Measurements from ENCODE around the gene CNNM4. TPM values are rescaled to one million over a fixed set of nuclear protein-coding genes. Genes with fewer than 3 reads are reported as not detected.

The CNNM4 gene
- total RNA-seq, 4 donors from 2014 or later, result 66.5 to 134 (median 85.7) TPM

Small RNAs within 50 kb of the gene (small RNA-seq; reads per million reads assigned to genes)
- gene MIR3127, result 1.4 to 5.1 (median 2.8) reads per million in 4 donors

Other genes with a start within 250 kb of the CNNM4 start
- 100 to 1,000 TPM in 1 of 4 donors, 10 to 100 TPM in 2, 1 to 10 TPM in 1; 9.8 to 113 (median 18.1) TPM for gene ARID5A, start 224.2 kb upstream of the CNNM4 start, total RNA-seq
- gene KANSL3, start 122.6 kb upstream of the CNNM4 start, total RNA-seq, result 10 to 100 TPM; 45.6 to 59.9 (median 53.4) TPM
- not detected for gene FER1L5, start 118.1 kb upstream of the CNNM4 start, total RNA-seq
- 10 to 100 TPM; 16.7 to 27.3 (median 19.0) TPM for gene LMAN2L, start 20.8 kb upstream of the CNNM4 start, total RNA-seq
- gene CNNM3, start 55.4 kb downstream of the CNNM4 start, total RNA-seq, result 10 to 100 TPM; 14.2 to 54.3 (median 22.3) TPM
- gene ANKRD23, start 83.1 kb downstream of the CNNM4 start, total RNA-seq, result 10 to 100 TPM in 1 of 4 donors, 1 to 10 TPM in 3; 4.1 to 22.7 (median 7.0) TPM
- gene ANKRD39, start 97.1 kb downstream of the CNNM4 start, total RNA-seq, result 10 to 100 TPM in 3 of 4 donors, 1 to 10 TPM in 1; 9.7 to 55.3 (median 12.7) TPM
- gene SEMA4C, start 109.2 kb downstream of the CNNM4 start, total RNA-seq, result 10 to 100 TPM in 3 of 4 donors, 1 to 10 TPM in 1; 3.6 to 23.9 (median 17.4) TPM
- not detected for gene FAM178B, start 225.7 kb downstream of the CNNM4 start, total RNA-seq